HL-60 (cell line): Measurements from ENCODE around the gene FES.
"Not testable (repeated sequence)": the region's sequence is repeated elsewhere in the genome, so short reads cannot be mapped to it uniquely, and the experiment has no call there.

Experiments used
- DNase-seq, 2 experiments: peaks; one replicate each; pipeline ENCODE4 v3.0.0-alpha.2; 2010 to 2020; ENCODE audit warnings: low read depth in 1 of 2, low spot score in 1 of 2
- H3K27ac ChIP-seq: fragments of 250-450 bp; sonication (Bioruptor Pico); replicated peaks from 2 replicates; pipeline ENCODE4 v1.5.1; 2020; ENCODE audit warnings: mild to moderate bottlenecking, moderate library complexity
- H3K27me3 ChIP-seq: fragments of 250-450 bp; sonication (Bioruptor Pico); 2 replicates; pipeline ENCODE4 v1.5.1; 2021; ENCODE audit warnings: mild to moderate bottlenecking, moderate library complexity; ENCODE audit not compliant: insufficient read depth, poor library complexity, severe bottlenecking
- H3K4me3 ChIP-seq: replicated peaks from 2 replicates; pipeline ENCODE4 v1.5.1; 2011; ENCODE audit warnings: mild to moderate bottlenecking, control low read depth, low read length; ENCODE audit not compliant: insufficient read depth
- CTCF ChIP-seq: IDR thresholded peaks from one replicate; pipeline ENCODE4 v1.5.1; 2011; ENCODE audit warnings: low read length, control low read depth, inconsistent platforms; ENCODE audit not compliant: insufficient read depth
- GABPA ChIP-seq: IDR thresholded peaks from 2 replicates; pipeline ENCODE4 v1.6.1; 2012; ENCODE audit warnings: low read depth
- POLR2AphosphoS5 ChIP-seq: IDR thresholded peaks from 2 replicates; pipeline ENCODE4 v1.6.1; 2012; ENCODE audit warnings: low read depth
- SPI1 ChIP-seq: IDR thresholded peaks from 2 replicates; pipeline ENCODE4 v1.6.1; 2012; ENCODE audit warnings: low read depth, mild to moderate bottlenecking, borderline replicate concordance
- TF ChIP-seq, protein P1 (sequence below): IDR thresholded peaks from 2 replicates; pipeline ENCODE4 v1.6.1; 2012; ENCODE audit warnings: low read depth; ENCODE audit not compliant: insufficient replicate concordance

Gene FES

GRCh38 chr15:90928106-90928505 lies 43.8 kb downstream of the FES start:
- H3K27ac ChIP-seq, result peak overlapping the region; percentile 93
- not testable (repeated sequence) for H3K27me3 ChIP-seq, H3K4me3 ChIP-seq
- 0 out of 2 replicates have a peak, but pooled peaks have one; percentile 27 for TF ChIP-seq SPI1
- peak in 1 of 2 experiments; percentile 50 for DNase-seq

DNA sequence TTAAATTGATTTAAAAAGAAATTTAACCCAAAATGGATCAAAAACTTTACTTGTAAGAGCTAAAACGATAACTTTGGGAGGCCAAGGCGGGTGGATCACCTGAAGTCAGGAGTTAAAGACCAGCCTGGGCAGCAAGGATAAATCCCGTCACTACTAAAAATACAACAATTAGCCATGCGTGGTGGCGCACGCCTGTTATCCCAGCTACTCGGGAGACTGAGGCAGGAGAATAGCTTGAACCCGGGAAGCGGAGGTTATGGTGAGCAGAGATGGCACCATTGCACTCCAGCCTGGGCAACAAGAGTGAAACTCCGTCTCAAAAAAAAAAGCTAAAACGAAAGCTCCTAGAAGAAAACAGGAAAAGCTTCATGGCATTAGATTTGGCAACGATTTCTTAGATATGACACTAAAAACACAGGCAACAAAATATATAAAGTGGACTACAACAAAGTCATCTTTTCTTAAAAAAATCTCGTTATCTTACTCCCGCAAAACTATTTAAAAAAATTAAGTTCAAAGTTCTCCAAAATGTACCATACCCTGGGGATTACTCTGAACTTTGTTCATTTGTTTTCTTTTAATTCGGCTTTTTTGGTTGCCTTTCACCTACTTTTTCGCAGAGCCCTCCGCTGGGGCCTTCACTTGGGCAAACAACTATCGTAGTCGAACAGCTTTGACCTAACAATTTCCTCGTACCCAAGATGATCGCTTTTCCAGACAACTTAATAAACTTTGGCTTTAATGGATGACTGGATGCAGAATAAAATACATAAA lies 45.1 kb downstream of the FES start:
- peak overlapping the region; percentile 93 for H3K27ac ChIP-seq
- TF ChIP-seq SPI1, result no peak
- TF ChIP-seq GABPA, result no peak
- no peak for TF ChIP-seq POLR2AphosphoS5
- no peak for TF ChIP-seq CTCF
- TF ChIP-seq, protein P1, sequence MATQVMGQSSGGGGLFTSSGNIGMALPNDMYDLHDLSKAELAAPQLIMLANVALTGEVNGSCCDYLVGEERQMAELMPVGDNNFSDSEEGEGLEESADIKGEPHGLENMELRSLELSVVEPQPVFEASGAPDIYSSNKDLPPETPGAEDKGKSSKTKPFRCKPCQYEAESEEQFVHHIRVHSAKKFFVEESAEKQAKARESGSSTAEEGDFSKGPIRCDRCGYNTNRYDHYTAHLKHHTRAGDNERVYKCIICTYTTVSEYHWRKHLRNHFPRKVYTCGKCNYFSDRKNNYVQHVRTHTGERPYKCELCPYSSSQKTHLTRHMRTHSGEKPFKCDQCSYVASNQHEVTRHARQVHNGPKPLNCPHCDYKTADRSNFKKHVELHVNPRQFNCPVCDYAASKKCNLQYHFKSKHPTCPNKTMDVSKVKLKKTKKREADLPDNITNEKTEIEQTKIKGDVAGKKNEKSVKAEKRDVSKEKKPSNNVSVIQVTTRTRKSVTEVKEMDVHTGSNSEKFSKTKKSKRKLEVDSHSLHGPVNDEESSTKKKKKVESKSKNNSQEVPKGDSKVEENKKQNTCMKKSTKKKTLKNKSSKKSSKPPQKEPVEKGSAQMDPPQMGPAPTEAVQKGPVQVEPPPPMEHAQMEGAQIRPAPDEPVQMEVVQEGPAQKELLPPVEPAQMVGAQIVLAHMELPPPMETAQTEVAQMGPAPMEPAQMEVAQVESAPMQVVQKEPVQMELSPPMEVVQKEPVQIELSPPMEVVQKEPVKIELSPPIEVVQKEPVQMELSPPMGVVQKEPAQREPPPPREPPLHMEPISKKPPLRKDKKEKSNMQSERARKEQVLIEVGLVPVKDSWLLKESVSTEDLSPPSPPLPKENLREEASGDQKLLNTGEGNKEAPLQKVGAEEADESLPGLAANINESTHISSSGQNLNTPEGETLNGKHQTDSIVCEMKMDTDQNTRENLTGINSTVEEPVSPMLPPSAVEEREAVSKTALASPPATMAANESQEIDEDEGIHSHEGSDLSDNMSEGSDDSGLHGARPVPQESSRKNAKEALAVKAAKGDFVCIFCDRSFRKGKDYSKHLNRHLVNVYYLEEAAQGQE, result no peak
- peak overlapping the region; percentile 47 for H3K4me3 ChIP-seq
- DNase-seq, result no peak
- no peaks in the 10 kb centered on the region for H3K27me3 ChIP-seq

DNA sequence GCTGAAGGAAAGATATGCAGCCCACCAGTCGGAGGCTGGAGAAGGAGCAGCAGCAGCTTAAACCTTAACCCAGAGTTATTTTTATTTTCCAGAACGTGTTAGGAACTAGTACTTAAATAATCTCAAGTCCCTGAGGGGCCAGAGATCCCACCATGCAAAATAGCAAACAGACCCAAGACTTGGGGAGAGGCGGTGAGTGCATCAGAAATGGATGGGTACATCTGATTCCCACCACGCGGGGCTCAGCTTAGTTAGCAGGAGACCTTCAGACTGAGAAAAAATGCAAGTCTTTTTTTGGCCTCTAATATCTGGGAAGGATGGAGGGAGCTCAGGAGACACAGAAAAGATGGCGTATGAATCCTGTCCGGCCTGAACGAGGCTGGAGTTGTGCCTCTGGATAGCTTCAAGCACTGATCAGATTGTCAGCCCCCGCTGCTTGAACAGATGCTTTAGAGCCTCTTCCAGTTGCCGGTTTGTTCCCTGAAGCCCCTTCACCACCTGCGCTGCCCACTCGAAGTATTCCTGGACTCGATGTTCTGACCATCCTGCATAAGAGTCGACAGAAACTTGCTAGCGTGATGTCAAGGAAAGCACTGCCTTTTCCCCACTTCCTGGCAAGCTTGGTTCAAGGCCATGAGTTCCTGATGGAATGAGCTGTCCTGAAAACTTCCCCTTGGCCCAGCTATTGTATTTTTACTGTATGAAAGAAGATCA lies 46.7 kb downstream of the FES start:
- TF ChIP-seq POLR2AphosphoS5 (no peak), GABPA (no peak), CTCF (no peak), SPI1 (no peak)
- TF ChIP-seq, protein P1, result no peak
- H3K27ac ChIP-seq, result peak overlapping the region; percentile 93
- no peak for DNase-seq
- H3K27me3 ChIP-seq, result no peaks in the 10 kb centered on the region
- H3K4me3 ChIP-seq, result peak overlapping the region; percentile 75

DNA sequence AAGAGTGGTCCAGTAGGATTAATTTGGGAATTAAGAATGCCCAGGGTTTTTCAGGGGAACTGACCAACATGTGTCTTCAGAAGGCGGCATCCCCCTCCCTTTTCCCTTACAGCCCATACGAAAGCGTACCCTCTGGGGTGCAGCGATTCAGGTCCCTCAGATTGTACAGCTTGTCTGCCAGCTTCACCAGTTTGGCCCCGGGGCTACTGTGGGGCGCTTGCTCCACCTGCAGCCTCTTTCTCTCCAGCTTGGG lies 47.2 kb downstream of the FES start:
- DNase-seq, result no peak
- TF ChIP-seq SPI1 (no peak), POLR2AphosphoS5 (no peak), GABPA (no peak)
- TF ChIP-seq, protein P1, result no peak
- Histone ChIP-seq H3K27ac (peak overlapping the region; percentile 93), H3K27me3 (no peaks in the 10 kb centered on the region), H3K4me3 (peak overlapping the region; percentile 75)
